Ascending aorta (tissue), 2 donors: Measurements from ENCODE around the gene CATSPERE. TPM values are rescaled to one million over a fixed set of nuclear protein-coding genes. Genes with fewer than 3 reads are reported as not detected.

Source experiments
- DNase-seq, 2 donors: peaks; one replicate each; pipeline ENCODE4 v3.0.0-alpha.2; 2019; ENCODE audit warnings: low spot score in 2 of 2
- H3K27ac ChIP-seq, 2 donors: fragments of 200-600 bp; sonication (generic); one replicate each; pipeline ENCODE4 v1.5.1; 2016 to 2017; ENCODE audit warnings: mild to moderate bottlenecking in 1 of 2
- H3K27me3 ChIP-seq: fragments of 200-600 bp; sonication (generic); one replicate; pipeline ENCODE4 v1.5.1; 2017
- H3K36me3 ChIP-seq, 2 donors: fragments of 200-600 bp; sonication (generic); one replicate each; pipeline ENCODE4 v1.5.1; 2016
- H3K4me1 ChIP-seq, 2 donors: fragments of 200-600 bp; sonication (generic); one replicate each; pipeline ENCODE4 v1.5.1; 2016 to 2017; ENCODE audit warnings: mild to moderate bottlenecking in 1 of 2
- H3K4me3 ChIP-seq, 2 donors: fragments of 200-600 bp; sonication (generic); one replicate each; pipeline ENCODE4 v1.5.1; 2016 to 2017; ENCODE audit warnings: mild to moderate bottlenecking in 1 of 2
- H3K9me3 ChIP-seq, 2 donors: fragments of 200-600 bp; sonication (generic); one replicate each; pipeline ENCODE4 v1.5.1; 2016
- intact Hi-C: fragments of 100-400 bp; cut with DNase I; formaldehyde crosslinking; loops from one replicate; pipeline ENCODE4 v1.15.1; 2023
- total RNA-seq: library from RNA; depleted of rRNA; stranded (reverse); fragments of >200 nt; gene quantifications from one replicate; pipeline ENCODE4 v1.1.0, GENCODE V29; 2016
- TF ChIP-seq, protein P1 (sequence below), 3 experiments: fragments of 200-600 bp in 2 of 3; fragments of 450-650 bp in 1 of 3; sonication (generic) in 2 of 3; IDR thresholded peaks; one replicate each; pipeline ENCODE4 v1.5.1; 2016 to 2019; ENCODE audit warnings: antibody characterized with exemption in 3 of 3, mild to moderate bottlenecking in 1 of 3, moderate library complexity in 1 of 3

Gene CATSPERE
- total RNA-seq, 1 donor from 2014 or later, result not detected

DNA sequence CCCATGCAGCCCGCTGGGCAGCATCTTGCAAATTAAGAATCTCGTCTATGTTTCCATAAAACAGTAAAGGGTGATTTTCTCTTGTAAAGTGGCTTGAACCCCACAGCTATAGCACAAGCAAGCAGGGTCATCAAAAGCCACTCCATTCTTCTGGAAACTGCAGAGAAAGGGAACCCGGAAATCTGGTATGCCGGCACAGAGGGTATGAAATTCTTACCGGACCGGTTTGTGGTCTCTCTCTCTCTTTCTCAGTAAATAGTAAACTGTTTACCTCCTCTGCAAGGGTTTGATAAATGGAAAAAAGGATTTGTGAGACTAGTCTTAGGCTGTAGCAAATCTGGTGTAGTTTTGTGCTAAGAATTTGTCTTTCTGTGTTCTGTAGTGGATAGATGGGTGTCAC lies 6.7 kb upstream of the CATSPERE start:
- H3K4me1 ChIP-seq, result peaks cover 0 to 11% of the 10 kb centered on the region in 2 donors
- no peak for DNase-seq
- no peak overlapping the region for H3K4me3 ChIP-seq
- intact Hi-C loops, result loop anchor here (5.0 to 10.0 kb wide), 6 partner anchors 132 to 1197 kb away; partner anchors contain the start of genes AKT3, CEP170, COX20 and SDCCAG8
- no peaks in the 10 kb centered on the region for H3K9me3 ChIP-seq
- H3K27ac ChIP-seq, result no peak overlapping the region
- no peaks in the 10 kb centered on the region for H3K27me3 ChIP-seq
- TF ChIP-seq, protein P1, sequence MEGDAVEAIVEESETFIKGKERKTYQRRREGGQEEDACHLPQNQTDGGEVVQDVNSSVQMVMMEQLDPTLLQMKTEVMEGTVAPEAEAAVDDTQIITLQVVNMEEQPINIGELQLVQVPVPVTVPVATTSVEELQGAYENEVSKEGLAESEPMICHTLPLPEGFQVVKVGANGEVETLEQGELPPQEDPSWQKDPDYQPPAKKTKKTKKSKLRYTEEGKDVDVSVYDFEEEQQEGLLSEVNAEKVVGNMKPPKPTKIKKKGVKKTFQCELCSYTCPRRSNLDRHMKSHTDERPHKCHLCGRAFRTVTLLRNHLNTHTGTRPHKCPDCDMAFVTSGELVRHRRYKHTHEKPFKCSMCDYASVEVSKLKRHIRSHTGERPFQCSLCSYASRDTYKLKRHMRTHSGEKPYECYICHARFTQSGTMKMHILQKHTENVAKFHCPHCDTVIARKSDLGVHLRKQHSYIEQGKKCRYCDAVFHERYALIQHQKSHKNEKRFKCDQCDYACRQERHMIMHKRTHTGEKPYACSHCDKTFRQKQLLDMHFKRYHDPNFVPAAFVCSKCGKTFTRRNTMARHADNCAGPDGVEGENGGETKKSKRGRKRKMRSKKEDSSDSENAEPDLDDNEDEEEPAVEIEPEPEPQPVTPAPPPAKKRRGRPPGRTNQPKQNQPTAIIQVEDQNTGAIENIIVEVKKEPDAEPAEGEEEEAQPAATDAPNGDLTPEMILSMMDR (IDR thresholded peaks at IDR 0.05), result no peak
- no peaks in the 10 kb centered on the region for H3K36me3 ChIP-seq

DNA sequence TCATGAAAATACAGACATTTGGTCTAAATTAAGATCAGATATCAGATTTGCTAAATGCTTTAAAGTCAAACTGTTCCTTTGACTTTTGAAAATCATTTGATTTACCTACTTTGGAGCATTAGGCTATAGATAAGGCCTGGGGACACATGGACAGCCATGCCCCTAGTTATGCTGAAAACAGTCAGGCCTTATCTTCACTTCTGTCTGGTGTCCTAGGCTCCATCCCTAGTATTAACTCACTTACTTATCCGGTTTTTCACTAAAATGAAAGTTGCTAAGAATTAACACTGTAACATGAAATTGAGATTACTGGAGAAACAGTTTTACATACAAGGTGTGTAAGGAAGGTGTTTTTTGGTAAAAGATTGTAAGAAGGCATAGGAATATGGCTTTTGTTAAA lies 4.5 kb upstream of the CATSPERE start:
- no peaks in the 10 kb centered on the region for H3K9me3 ChIP-seq
- H3K4me1 ChIP-seq, result peaks cover 4 to 6% of the 10 kb centered on the region in 2 donors
- H3K36me3 ChIP-seq, result no peaks in the 10 kb centered on the region
- no peak for DNase-seq
- TF ChIP-seq, protein P1 (IDR thresholded peaks at IDR 0.05), result no peak
- intact Hi-C loops, result loop anchor here (10.0 kb wide), 1 partner anchor 378 kb away; the partner anchor contains the start of gene COX20
- no peak overlapping the region for H3K4me3 ChIP-seq
- no peak overlapping the region for H3K27ac ChIP-seq
- no peaks in the 10 kb centered on the region for H3K27me3 ChIP-seq

DNA sequence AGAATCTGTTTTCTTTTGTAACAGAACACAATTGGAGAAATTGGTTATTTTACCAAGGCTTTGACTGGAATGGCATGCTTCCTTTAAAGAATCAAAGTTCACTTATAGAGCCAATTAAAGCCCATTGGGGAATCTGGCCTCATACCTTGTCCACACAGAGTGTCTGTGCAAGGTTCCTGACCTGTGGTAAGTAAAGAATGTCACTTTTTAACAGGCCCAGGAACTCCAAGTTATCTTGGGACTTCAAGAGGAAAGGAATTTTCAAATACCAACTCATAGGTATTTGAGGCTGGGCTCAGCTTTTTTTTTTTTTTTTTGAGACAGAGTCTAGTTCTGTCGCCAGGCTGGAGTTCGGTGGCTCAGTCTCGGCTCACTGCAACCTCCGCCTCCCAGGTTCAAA lies 2.3 kb upstream of the CATSPERE start:
- H3K4me3 ChIP-seq, result no peak overlapping the region
- no peaks in the 10 kb centered on the region for H3K9me3 ChIP-seq
- intact Hi-C loops, result loop anchor here (10.0 kb wide), 1 partner anchor 376 kb away; the partner anchor contains the start of gene COX20
- H3K27ac ChIP-seq, result no peak overlapping the region
- H3K4me1 ChIP-seq, result peaks cover 4 to 6% of the 10 kb centered on the region in 2 donors
- TF ChIP-seq, protein P1 (IDR thresholded peaks at IDR 0.05), result no peak
- no peaks in the 10 kb centered on the region for H3K36me3 ChIP-seq
- H3K27me3 ChIP-seq, result no peaks in the 10 kb centered on the region
- DNase-seq, result no peak

DNA sequence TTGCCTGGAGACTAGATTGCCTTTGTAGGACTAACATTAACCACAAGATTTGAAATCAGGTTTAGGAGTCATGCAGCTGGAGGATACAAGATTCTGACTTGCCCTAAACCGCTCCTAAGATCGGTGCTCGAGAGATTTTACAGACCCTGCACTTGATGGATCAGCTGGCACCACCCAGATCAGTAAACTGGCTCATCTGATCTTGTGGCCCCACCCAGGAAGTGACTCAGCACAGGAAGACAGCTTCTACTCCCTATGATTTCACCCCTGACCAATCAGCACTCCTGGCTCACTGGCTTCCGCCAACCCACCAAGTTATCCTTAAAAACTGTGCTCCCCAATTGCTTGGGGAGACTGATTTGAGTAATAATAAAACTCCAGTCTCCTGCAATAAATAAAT lies 876 bp upstream of the CATSPERE start:
- Histone ChIP-seq H3K27me3 (no peaks in the 10 kb centered on the region), H3K27ac (peak overlapping the region; percentile 79 to 91), H3K9me3 (no peaks in the 10 kb centered on the region), H3K4me1 (peaks cover 4 to 6% of the 10 kb centered on the region in 2 donors), H3K4me3 (no peak overlapping the region), H3K36me3 (no peaks in the 10 kb centered on the region)
- no peak for DNase-seq
- TF ChIP-seq, protein P1 (IDR thresholded peaks at IDR 0.05), result no peak
- intact Hi-C loops, result no loop called here

DNA sequence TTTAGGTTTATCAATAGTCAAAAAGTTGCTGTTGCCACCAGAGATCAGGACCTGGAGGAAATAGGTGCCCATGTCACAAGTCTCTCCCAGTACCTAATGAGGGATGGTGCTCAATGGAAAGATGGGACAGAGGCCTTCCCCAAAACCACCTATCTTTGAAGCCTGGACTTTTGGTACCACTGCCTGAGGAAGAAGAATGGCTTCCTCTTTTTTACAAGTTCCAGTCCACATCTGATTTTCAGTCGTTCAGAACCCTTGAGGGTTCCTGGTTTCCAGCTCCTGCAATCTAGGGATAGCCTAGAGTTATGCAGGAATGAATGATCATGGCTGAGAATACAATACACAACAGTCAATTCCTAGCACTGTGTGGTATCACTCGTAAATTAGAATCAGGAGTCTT lies 5.7 kb downstream of the CATSPERE start:
- no peak overlapping the region for H3K27ac ChIP-seq
- TF ChIP-seq, protein P1 (IDR thresholded peaks at IDR 0.05), result no peak
- no peaks in the 10 kb centered on the region for H3K36me3 ChIP-seq

More for the DNA sequence above, 5.7 kb downstream of the CATSPERE start:
- no peak for DNase-seq
- Histone ChIP-seq H3K4me1 (no peaks in the 10 kb centered on the region), H3K9me3 (no peaks in the 10 kb centered on the region), H3K27me3 (no peaks in the 10 kb centered on the region), H3K4me3 (no peak overlapping the region)
- intact Hi-C loops, result no loop called here
